HUES64 (cell line): ENCODE data around the gene MASP2.
"Not testable (repeated sequence)": the region's sequence is repeated elsewhere in the genome, so short reads cannot be mapped to it uniquely, and the experiment has no call there.

Source experiments
- H3K27ac ChIP-seq: 2 replicates; pipeline ENCODE4 v1.7.0; 2013; ENCODE audit warnings: low read depth, low read length, inconsistent platforms
- H3K27me3 ChIP-seq: 2 replicates; pipeline ENCODE4 v1.6.1; 2013; ENCODE audit warnings: mild to moderate bottlenecking, low read length; ENCODE audit not compliant: insufficient read depth
- H3K36me3 ChIP-seq: 2 replicates; pipeline ENCODE4 v1.6.1; 2013; ENCODE audit warnings: mild to moderate bottlenecking, low read length; ENCODE audit not compliant: insufficient read depth
- H3K4me1 ChIP-seq: 2 replicates; pipeline ENCODE4 v1.6.1; 2013; ENCODE audit warnings: mild to moderate bottlenecking, low read length, moderate library complexity; ENCODE audit not compliant: insufficient read depth
- H3K4me3 ChIP-seq: 2 replicates; pipeline ENCODE4 v1.5.1; 2013; ENCODE audit warnings: mild to moderate bottlenecking, low read length, moderate library complexity
- H3K9ac ChIP-seq: 2 replicates; pipeline ENCODE4 v1.6.1; 2013; ENCODE audit warnings: mild to moderate bottlenecking, low read depth, low read length
- H3K9me3 ChIP-seq: 2 replicates; pipeline ENCODE4 v1.6.1; 2013; ENCODE audit warnings: low read depth, low read length; ENCODE audit not compliant: insufficient read depth
- WGBS: fragments of 150-250, 120-280 bp; methylation state at CpG from one replicate; pipeline ENCODE4 v1.1.7; 2013; ENCODE audit warnings: missing lambda C conversion rate; 5-methylcytosine and 5-hydroxymethylcytosine counted together

MASP2 gene

DNA sequence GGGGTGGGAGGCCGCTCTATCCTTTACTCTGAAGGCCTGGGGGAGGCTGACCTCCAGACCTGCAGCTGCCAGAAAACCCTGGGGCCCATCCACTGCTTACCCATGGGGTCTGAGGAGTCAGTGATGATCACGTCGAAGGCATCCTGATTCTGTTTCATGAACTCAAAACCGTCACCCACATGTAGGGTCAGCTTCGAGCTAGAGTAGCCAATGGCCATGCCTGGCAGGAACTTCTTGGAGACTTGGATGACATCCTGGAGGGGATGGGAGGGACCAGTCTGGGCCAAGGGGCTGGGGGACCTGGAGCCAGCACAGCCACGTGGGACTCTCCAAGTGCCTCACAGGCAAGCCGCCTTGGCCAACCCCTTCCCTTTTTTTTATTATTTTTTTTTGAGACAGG lies 9.5 kb upstream of the MASP2 start:
- H3K4me1 ChIP-seq, result peaks cover 8% of the 10 kb centered on the region
- peaks cover 28% of the 10 kb centered on the region for H3K36me3 ChIP-seq
- WGBS, result 98% methylated on average over 7 of the region's 7 CpGs

DNA sequence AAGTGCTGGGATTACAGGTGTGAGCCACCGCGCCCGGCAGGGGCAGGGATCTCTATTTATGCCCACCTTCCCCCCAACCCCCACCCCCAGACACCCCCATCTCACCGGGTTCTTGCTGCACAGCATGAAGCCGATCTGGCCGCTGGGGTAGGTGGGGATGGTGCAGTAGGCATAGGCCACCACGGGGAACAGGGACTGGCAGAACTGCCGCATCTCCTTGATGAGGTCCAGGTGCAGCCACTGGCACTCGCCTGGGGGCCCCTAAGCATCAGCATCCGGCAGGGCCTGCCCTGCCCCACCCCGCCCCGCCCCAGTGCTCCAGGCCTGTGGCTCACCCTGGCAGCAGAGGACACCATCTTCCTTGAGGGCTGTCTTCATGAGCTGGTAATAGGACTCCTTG lies 8.6 kb upstream of the MASP2 start:
- no peaks in the 10 kb centered on the region for H3K9me3 ChIP-seq
- no peaks in the 10 kb centered on the region for H3K27me3 ChIP-seq
- H3K36me3 ChIP-seq, result peaks cover 28% of the 10 kb centered on the region
- 97% methylated on average over 11 of the region's 12 CpGs for WGBS
- H3K9ac ChIP-seq, result no peak overlapping the region
- no peak overlapping the region for H3K27ac ChIP-seq
- peaks cover 8% of the 10 kb centered on the region for H3K4me1 ChIP-seq
- no peak overlapping the region for H3K4me3 ChIP-seq

More for the DNA sequence above, 9.5 kb upstream of the MASP2 start:
- no peaks in the 10 kb centered on the region for H3K9me3 ChIP-seq
- no peaks in the 10 kb centered on the region for H3K27me3 ChIP-seq
- H3K9ac ChIP-seq, result no peak overlapping the region
- no peak overlapping the region for H3K27ac ChIP-seq
- no peak overlapping the region for H3K4me3 ChIP-seq

DNA sequence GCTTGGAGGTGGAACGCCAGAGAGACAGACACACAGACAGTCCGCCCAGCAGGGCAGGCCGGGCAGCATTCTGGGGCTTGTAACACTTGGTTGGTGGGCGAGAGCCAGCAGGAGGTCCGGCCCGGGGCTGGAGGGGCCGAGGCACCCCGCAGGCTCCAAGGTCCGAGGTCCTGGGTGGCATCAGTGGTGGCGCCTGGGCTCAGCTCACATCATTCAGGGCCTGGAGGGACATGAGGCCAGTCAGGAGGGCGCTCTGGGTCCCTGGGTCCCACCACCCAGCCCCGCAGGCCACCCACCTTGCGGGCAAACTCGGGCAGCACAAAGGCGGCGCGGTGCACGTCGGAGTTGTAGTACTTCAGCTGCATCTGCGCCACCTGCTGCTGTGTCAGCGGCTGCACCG lies 7.6 kb upstream of the MASP2 start:
- H3K36me3 ChIP-seq, result peaks cover 28% of the 10 kb centered on the region
- H3K9ac ChIP-seq, result no peak overlapping the region
- peaks cover 8% of the 10 kb centered on the region for H3K4me1 ChIP-seq
- H3K27ac ChIP-seq, result no peak overlapping the region
- H3K9me3 ChIP-seq, result no peaks in the 10 kb centered on the region
- H3K4me3 ChIP-seq, result no peak overlapping the region
- 94% methylated on average over 22 of the region's 22 CpGs for WGBS
- H3K27me3 ChIP-seq, result no peaks in the 10 kb centered on the region

DNA sequence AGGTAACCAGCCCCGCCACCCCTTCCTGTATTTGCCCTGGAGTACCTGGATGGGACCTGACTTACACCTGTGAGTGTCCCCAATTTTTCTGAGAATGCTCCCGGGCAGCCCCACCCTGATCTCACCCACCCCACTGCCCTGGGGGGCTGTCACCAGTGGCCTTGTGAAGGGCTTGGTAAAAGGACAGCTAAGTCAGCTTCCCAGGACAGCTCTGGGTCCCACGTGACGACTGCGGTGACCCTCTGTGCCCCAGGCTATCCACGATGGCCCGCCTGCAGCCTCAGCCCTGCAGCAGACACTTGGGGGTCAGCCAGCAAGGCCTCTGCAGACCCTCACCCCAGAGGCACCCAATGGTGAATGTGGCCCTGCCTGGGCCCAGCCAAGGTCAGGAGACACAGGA lies 7.1 kb upstream of the MASP2 start:
- 95% methylated on average over 7 of the region's 7 CpGs for WGBS
- Histone ChIP-seq H3K27me3 (no peaks in the 10 kb centered on the region), H3K27ac (no peak overlapping the region), H3K9me3 (no peaks in the 10 kb centered on the region), H3K36me3 (peaks cover 28% of the 10 kb centered on the region), H3K4me1 (peaks cover 8% of the 10 kb centered on the region), H3K4me3 (no peak overlapping the region), H3K9ac (no peak overlapping the region)

DNA sequence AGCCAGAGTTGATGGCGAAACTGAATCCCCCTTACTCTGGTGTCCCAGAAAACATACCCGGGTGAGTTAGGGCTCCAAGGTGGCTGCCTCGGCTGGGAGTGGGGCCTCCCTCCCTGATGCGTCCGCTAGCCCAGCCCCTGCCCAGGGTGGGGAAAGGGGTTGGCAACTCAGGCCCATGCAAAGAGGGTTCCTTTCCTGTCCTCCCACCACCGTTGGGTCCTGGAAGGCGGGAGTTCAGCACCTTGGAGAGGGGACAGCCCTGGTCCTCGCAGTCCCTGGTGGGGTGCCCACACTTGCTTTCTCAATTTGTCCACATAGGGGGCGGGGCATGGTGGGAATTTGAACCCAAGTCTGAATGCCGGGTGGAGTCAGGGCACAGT lies 6.7 kb upstream of the MASP2 start:
- peaks cover 28% of the 10 kb centered on the region for H3K36me3 ChIP-seq
- 80% methylated on average over 10 of the region's 10 CpGs for WGBS
- no peak overlapping the region for H3K9ac ChIP-seq
- H3K27ac ChIP-seq, result no peak overlapping the region
- H3K9me3 ChIP-seq, result no peaks in the 10 kb centered on the region
- H3K4me1 ChIP-seq, result peaks cover 7% of the 10 kb centered on the region
- no peak overlapping the region for H3K4me3 ChIP-seq
- H3K27me3 ChIP-seq, result no peaks in the 10 kb centered on the region

DNA sequence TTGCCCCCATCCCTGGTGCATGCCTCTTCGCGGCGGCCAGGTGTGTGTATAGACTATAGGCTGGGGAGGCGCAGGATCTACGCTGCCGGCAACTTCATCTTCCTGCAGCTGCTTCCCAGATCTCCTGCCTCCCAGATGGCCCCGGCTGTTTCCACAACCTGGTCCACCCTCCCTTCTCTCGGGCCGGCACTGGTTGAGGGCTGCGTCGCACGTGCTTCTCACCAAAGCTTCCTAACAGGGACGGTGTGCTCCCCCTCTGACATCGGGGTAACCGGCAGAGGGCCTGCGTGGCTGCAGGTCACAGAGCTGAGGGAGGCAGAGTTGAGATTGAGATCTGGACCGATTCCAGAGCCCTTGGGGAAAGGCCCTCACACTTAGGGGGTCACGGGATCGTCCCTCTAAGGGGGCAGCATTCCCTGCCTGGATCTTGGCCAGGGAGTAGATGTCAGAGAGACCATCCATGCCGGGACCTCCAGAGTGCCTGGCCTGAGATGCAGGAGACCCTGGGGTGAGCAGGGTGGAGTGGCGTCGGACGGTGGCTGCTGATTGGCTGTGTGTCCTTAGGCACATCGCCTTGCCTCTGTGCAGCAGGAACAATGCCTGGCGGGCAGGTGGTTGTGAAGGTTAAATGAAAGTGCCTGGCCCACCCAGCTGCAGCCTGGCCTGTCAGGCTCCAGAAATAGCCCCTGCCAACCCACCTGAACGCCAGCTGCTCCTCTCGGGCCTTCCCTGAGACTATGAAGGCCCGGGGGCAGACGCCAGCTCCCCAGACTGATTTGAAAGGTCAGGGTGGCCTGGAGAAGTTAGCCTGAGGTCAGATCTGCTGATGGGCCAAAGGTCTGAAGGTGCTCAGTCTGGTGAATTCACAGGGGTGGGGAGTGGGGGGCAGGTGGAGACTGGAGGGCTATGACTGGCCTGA lies 6.1 kb upstream of the MASP2 start:
- Histone ChIP-seq H3K9ac (no peak overlapping the region), H3K9me3 (no peaks in the 10 kb centered on the region), H3K4me1 (peaks cover 4% of the 10 kb centered on the region; the same call in 1 of the 2 replicates), H3K27ac (no peak overlapping the region), H3K27me3 (no peaks in the 10 kb centered on the region), H3K4me3 (no peak overlapping the region), H3K36me3 (peaks cover 27% of the 10 kb centered on the region)
- WGBS, result 78% methylated on average over 29 of the region's 29 CpGs

DNA sequence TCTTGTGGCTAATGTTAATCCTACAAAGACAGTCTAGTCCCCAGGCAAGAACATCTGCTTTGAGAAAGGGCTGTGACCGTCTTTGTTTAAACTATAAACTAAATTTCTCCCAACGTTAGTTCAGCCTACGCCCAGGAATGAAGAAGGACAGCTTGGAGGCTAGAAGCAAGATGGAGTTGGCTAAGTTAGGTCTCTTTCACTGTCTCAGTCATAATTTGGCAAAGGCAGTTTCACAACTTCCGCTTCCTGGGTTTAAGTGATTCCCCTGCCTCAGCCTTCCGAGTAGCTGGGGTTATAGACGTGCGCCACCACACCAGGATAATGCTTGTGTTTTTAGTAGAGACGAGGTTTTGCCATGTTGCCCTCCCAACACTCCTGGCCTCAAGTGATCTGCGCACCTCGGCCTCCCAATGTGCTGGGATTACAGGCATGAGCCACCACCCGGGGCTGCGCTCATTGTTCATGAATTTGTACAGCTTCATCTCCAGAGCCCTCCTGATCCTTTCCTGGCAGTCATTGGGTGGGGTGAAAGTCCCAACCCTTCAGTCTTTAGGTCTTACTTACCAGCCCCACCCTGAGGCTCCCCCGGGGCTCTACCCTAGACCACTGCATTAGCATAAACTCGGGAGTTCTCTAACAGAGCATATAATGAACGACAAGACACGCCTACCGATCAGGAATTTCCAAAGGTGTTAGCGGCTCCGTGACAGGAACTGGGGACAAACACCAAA lies 4.9 kb upstream of the MASP2 start:
- peaks cover 17% of the 10 kb centered on the region for H3K36me3 ChIP-seq
- no peak overlapping the region for H3K4me3 ChIP-seq
- H3K4me1 ChIP-seq, result peaks cover 4% of the 10 kb centered on the region; the same call in 1 of the 2 replicates
- no peaks in the 10 kb centered on the region for H3K27me3 ChIP-seq
- H3K27ac ChIP-seq, result no peak overlapping the region
- no peak overlapping the region for H3K9ac ChIP-seq
- WGBS, result 78% methylated on average over 19 of the region's 19 CpGs
- H3K9me3 ChIP-seq, result no peaks in the 10 kb centered on the region

DNA sequence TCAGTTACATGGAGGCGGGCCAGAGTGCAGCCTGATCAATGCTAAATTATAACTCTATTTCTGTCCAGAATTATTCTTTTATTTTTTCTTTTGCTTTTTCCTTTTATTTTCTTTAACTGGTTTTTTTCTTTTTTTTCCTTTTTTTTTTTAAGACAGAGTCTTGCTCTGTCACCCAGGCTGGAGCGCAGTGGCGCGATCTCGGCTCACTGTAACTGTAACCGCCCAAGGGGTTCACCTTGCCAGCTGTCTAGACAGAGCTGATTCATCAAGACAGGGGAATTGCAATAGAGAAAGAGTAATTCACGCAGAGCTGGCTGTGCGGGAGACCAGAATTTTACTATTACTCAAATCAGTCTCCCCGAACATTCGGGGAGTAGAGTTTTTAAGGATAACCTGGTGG lies 4.1 kb upstream of the MASP2 start:
- not testable (repeated sequence) for H3K27me3 ChIP-seq, H3K9me3 ChIP-seq, H3K36me3 ChIP-seq, H3K4me3 ChIP-seq, H3K4me1 ChIP-seq, H3K9ac ChIP-seq, H3K27ac ChIP-seq
- WGBS, result 94% methylated on average over 10 of the region's 10 CpGs

DNA sequence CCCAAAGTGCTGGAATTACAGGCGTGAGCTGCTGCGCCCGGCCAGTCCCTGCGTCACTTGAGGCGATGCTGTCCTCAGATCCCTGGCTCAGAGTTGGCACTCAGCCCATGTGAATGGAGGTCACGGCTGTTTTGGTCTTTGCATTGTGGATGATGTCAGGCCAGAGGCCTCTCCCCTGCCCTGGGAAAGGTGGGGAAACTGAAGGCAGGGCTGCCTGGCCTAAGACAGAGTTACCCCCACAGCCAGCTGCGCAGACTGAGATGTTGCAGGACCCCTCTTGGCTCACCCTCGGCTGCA lies 821 bp downstream of the MASP2 start:
- no peaks in the 10 kb centered on the region for H3K36me3 ChIP-seq
- 93% methylated on average over 8 of the region's 8 CpGs for WGBS

DNA sequence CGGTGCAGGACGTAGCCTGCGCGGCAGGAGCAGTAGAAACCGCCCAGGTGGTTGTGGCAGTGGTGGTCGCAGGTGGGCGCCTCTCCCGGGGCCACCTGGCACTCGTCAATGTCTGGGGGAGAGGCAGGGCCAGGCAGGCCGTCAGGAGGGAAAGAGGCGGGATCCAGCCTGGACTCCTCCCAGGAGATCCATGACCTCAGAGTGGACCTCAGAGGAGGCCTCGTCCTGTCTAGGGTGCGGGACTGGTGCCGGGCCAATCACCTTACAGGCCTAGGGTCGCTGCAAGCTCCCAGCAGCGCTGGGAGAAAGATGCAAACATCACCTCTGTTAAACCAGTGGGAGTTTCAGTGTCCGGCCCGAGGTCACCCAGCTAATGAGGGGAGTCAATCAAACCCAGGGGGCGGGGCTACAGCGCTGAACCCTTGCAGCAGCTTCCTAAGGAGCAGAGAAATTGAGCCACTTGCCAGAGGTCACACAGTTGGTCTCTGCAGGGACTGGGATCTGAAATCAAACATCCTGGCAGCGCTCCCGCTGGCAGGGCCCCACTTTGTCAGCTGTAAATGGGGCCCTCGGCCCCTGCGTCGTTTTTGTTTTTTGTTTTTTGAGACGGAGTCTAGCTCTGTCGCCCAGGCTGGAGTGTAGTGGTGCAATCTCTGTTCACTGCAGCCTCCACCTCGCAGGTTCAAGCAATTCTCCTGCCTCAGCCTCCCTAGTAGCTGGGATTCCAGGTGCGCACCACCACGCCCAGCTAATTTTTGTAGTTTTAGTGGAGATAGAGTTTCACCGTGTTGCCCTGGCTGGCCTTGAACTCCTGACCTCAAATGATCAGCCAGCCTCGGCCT lies 1.4 kb downstream of the MASP2 start:
- 68% methylated on average over 32 of the region's 32 CpGs for WGBS
- Histone ChIP-seq H3K9me3 (no peaks in the 10 kb centered on the region), H3K4me1 (no peaks in the 10 kb centered on the region), H3K36me3 (no peaks in the 10 kb centered on the region), H3K27me3 (no peaks in the 10 kb centered on the region), H3K9ac (no peak overlapping the region), H3K27ac (no peak overlapping the region), H3K4me3 (0 out of 2 replicates have a peak overlapping the region, but pooled peaks have one; percentile 17)

More for the DNA sequence above, 821 bp downstream of the MASP2 start:
- no peaks in the 10 kb centered on the region for H3K4me1 ChIP-seq
- H3K4me3 ChIP-seq, result no peak overlapping the region
- no peak overlapping the region for H3K27ac ChIP-seq
- H3K9ac ChIP-seq, result no peak overlapping the region
- H3K27me3 ChIP-seq, result no peaks in the 10 kb centered on the region
- H3K9me3 ChIP-seq, result no peaks in the 10 kb centered on the region
